HEK293T (cell line): ENCODE measurements around the gene TGFB1.

Experiments used
- BHLHE40 ChIP-seq: fragments of 450-650 bp; IDR thresholded peaks from 2 replicates; pipeline ENCODE4 v1.6.1; 2016; ENCODE audit warnings: mild to moderate bottlenecking, moderate library complexity, borderline replicate concordance
- CTBP1 ChIP-seq: fragments of 450-650 bp; IDR thresholded peaks from 2 replicates; pipeline ENCODE4 v1.6.1; 2016; ENCODE audit warnings: borderline replicate concordance
- ELF4 ChIP-seq: fragments of 450-650 bp; IDR thresholded peaks from 2 replicates; pipeline ENCODE4 v1.6.1; 2017; ENCODE audit warnings: antibody characterized with exemption
- FOXA1 ChIP-seq: fragments of 450-650 bp; IDR thresholded peaks from 2 replicates; pipeline ENCODE4 v1.6.1; 2016; ENCODE audit warnings: mild to moderate bottlenecking
- FOXK2 ChIP-seq: fragments of 450-650 bp; IDR thresholded peaks from 2 replicates; pipeline ENCODE4 v1.6.1; 2016; ENCODE audit warnings: mild to moderate bottlenecking
- FOXM1 ChIP-seq: fragments of 450-650 bp; IDR thresholded peaks from 2 replicates; pipeline ENCODE4 v1.6.1; 2017; ENCODE audit warnings: mild to moderate bottlenecking, borderline replicate concordance
- NFRKB ChIP-seq: fragments of 450-650 bp; IDR thresholded peaks from 2 replicates; pipeline ENCODE4 v1.6.1; 2016; ENCODE audit warnings: mild to moderate bottlenecking, moderate library complexity
- PKNOX1 ChIP-seq: fragments of 450-650 bp; IDR thresholded peaks from 2 replicates; pipeline ENCODE4 v1.6.1; 2016
- SP1 ChIP-seq: fragments of 450-650 bp; IDR thresholded peaks from 2 replicates; pipeline ENCODE4 v1.6.1; 2017
- SUZ12 ChIP-seq: fragments of 450-650 bp; IDR thresholded peaks from 2 replicates; pipeline ENCODE4 v1.6.1; 2016; ENCODE audit warnings: mild to moderate bottlenecking

GRCh38 chr19:41318696-41319499 lies 34.8 kb downstream of the TGFB1 start:
- TF ChIP-seq FOXM1: no peak
- no peak for TF ChIP-seq BHLHE40
- TF ChIP-seq NFRKB: no peak
- no peak for TF ChIP-seq FOXK2
- TF ChIP-seq CTBP1: no peak
- TF ChIP-seq PKNOX1: no peak
- TF ChIP-seq FOXA1: no peak
- no peak for TF ChIP-seq ELF4
- no peak for TF ChIP-seq SP1
- no peak for TF ChIP-seq SUZ12
